Measurements from ENCODE around the gene DNAL4.

The DNAL4 gene

DNA sequence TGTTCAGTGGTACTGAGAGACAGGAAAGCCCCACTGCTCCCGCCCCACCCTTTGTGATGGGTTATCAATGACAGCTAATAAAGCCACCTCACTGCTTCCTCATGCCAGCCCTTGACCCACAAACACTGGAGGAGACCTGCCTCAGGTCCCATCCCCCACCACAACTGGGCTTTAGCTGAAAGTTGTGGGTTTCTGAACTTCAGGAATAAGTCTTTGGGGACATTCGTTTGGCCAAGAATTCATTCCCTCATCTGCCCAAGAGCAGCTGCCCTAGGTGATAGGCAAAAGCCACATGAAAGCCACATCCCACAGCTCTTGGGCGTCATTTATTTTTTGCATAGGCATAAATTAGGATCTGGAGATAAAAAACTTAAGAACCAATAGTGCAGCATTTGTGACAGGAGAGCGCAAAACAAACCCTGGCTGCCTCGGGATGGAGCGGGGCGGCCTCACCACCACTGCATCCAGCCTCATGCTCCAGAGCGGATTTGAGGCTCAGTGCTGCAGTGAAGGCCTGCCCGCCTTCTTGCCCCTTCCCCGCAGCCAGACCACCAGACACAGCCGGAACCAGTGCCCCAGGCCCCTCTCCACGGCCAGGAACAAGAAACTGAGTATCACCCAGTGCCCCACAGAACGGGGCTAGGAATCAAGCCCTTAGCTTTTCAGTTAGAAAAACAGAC, 59.4 kb downstream of the DNAL4 start:
- no peak for DNase-seq (ENCODE audit: low read depth)
- TF ChIP-seq, protein P1, sequence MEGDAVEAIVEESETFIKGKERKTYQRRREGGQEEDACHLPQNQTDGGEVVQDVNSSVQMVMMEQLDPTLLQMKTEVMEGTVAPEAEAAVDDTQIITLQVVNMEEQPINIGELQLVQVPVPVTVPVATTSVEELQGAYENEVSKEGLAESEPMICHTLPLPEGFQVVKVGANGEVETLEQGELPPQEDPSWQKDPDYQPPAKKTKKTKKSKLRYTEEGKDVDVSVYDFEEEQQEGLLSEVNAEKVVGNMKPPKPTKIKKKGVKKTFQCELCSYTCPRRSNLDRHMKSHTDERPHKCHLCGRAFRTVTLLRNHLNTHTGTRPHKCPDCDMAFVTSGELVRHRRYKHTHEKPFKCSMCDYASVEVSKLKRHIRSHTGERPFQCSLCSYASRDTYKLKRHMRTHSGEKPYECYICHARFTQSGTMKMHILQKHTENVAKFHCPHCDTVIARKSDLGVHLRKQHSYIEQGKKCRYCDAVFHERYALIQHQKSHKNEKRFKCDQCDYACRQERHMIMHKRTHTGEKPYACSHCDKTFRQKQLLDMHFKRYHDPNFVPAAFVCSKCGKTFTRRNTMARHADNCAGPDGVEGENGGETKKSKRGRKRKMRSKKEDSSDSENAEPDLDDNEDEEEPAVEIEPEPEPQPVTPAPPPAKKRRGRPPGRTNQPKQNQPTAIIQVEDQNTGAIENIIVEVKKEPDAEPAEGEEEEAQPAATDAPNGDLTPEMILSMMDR (IDR thresholded peaks at IDR 0.05; ENCODE audit: insufficient read depth, low read depth, low read length, missing control alignments): no peak
- no peak overlapping the region for H3K4me3 ChIP-seq (ENCODE audit: low read length)

DNA sequence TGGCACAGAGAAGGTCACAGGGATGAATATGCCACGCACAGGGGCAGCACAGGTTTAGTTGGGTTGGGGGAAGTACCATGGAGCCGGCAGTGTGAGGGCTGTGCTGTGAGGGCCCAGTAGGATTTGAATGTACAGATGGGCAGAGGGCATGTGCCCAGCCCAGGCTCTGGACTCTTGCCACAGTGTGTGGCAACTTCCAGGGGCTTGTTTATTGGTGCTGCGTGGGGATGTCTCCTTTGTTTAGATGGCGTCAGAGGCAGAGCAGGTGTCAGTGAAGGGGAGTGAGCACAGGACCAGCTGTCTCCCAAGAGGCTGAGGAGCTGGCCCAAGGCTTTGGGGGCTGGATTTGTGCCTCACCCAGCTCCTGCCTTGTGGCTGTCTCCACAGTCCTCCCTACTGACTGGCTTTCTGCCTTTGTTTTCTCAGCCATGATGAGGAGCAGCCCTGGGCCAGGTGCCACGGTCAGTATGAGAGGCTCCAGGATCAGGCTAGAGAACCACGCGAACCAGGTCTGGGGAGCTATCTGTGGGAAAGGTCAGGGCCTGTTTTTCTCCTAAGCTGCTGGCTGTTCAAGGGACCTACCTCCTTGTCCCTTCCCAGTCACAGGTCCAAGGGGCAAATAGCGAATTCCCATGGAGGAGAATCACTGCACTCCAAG, 60.1 kb downstream of the DNAL4 start:
- no peak for DNase-seq (ENCODE audit: low read depth)
- TF ChIP-seq, protein P1 (IDR thresholded peaks at IDR 0.05; ENCODE audit: insufficient read depth, low read depth, low read length, missing control alignments): no peak
- no peak overlapping the region for H3K4me3 ChIP-seq (ENCODE audit: low read length)

DNA sequence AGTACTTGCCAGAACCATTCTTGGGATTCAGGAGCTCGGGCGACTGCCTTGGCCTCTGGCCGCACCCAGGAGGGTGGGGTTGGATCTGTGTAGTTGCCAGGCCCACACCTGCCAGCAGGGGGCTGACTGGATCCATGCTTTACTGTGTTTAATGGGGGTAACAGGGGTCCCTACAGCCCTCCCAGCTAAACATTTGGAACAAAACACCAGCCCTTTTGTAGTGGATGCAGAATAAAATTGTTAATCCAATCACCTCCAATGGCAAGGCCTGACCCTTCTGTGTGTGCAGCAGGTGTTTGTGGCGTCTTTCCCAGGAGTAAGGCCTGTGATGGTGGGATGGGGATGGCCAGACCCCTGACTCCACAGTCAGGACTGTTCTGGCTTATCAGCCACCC, 60.6 kb downstream of the DNAL4 start:
- H3K4me3 ChIP-seq (ENCODE audit: low read length): no peak overlapping the region
- DNase-seq (ENCODE audit: low read depth): peak; percentile 46
- TF ChIP-seq, protein P1 (IDR thresholded peaks at IDR 0.05; ENCODE audit: insufficient read depth, low read depth, low read length, missing control alignments): peak; percentile 89

DNA sequence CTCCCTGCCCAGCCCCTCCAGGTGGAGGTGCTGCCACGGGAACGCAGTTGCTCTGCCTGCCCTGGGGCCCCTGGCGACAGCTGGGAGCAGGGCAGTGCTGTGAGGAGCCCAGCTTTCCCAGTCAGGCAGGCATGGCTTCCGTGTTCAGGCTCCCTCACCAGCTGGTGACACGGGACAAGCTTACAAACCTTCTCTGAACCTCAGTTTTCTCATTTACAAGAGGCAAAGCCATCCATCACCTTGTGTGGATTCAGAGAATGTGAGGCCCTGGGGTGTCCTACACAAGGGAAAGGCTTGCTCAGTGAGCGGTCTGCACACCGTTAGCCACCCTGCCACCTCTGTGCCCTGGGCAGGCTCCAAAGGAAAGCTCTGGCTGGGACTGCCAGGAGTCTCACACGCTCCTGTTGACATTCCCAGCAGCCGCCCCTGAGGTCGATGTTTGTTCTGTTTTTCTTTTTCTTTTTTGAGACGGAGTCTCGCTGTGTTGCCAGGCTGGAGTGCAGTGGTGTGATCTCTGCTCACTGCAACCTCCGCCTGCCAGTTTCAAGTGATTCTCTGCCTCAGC, 61.6 kb downstream of the DNAL4 start:
- TF ChIP-seq, protein P1 (IDR thresholded peaks at IDR 0.05; ENCODE audit: insufficient read depth, low read depth, low read length, missing control alignments): no peak
- no peak for DNase-seq (ENCODE audit: low read depth)
- H3K4me3 ChIP-seq (ENCODE audit: low read length): no peak overlapping the region

DNA sequence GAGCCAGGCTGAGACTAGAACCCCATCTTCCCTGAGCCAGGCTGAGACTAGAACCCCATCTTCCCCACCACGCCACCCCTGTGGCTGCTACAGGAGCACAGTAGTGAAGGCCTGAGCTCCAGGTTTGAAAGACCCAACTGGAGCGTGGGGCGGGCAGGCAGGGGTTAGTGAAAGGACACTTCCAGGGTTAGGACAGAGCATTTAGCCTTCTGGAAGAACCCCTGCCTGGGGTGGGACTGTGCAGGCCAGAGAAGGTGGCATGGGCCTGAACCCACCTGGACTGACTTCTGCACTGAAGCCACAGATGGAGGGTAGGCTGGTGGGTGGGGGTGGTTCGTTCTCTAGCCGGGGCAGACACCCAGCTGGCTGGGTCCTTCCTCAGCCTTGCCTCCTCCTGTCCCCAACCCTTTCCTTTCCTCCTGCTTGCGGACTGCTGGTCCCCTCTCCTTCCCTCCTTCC, 62.2 kb downstream of the DNAL4 start:
- TF ChIP-seq, protein P1 (IDR thresholded peaks at IDR 0.05; ENCODE audit: insufficient read depth, low read depth, low read length, missing control alignments): no peak
- DNase-seq (ENCODE audit: low read depth): no peak
- H3K4me3 ChIP-seq (ENCODE audit: low read length): no peak overlapping the region

DNA sequence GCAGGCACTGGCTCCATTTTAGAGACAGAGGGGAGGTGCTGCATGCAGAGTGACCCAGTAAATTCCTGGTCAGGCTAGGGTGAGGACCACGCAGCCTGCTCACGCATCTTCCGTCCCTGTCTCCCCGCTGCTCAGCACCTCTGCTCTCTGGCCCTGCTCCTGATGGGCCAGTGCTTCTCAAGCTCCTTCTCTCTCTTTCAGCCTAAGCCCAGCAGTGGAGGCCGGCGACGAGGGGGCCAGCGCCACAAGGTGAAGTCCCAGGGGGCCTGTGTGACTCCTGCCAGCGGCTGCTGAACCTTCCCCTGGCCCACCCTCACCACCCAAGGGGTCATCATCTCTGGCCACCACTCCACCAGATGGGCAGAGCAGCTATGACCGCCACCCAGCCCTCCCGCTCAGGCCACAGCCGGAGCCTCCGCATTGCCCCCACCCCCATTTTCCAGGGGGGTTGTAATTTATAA, 63.5 kb downstream of the DNAL4 start:
- no peak for DNase-seq (ENCODE audit: low read depth)
- H3K4me3 ChIP-seq (ENCODE audit: low read length): no peak overlapping the region
- TF ChIP-seq, protein P1 (IDR thresholded peaks at IDR 0.05; ENCODE audit: insufficient read depth, low read depth, low read length, missing control alignments): no peak
